Epithelial cell of esophagus (primary cell): ENCODE measurements around the gene CFAP58.

Experiments used
- DNase-seq: peaks from one replicate; pipeline ENCODE4 v3.0.0; 2010; ENCODE audit warnings: low read depth
- H3K4me3 ChIP-seq: 2 replicates; pipeline ENCODE4 v1.5.1; 2011; ENCODE audit warnings: mild to moderate bottlenecking, low read length, control low read depth
- TF ChIP-seq, protein P1 (sequence below): IDR thresholded peaks from 2 replicates; pipeline ENCODE4 v1.5.1; 2011; ENCODE audit warnings: low read depth, mild to moderate bottlenecking, low read length, control low read depth, inconsistent platforms; ENCODE audit not compliant: insufficient read depth; ENCODE audit errors: missing control alignments

Gene CFAP58

DNA sequence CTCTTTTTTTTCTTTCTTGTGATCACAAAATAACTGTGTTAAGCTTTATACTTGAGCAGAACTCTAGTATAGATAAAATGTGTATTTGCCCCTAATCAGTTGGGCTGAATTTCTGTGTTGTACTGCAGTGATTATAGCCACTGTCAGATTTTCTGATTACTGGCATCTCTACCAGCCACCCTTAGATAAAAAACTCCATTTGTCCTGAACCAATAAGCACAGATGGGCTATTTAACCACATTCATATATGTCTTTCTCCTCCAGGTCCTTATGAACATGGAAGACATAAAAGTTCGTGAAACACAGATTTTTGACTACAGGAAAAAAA lies 38.3 kb downstream of the CFAP58 start:
- TF ChIP-seq, protein P1, sequence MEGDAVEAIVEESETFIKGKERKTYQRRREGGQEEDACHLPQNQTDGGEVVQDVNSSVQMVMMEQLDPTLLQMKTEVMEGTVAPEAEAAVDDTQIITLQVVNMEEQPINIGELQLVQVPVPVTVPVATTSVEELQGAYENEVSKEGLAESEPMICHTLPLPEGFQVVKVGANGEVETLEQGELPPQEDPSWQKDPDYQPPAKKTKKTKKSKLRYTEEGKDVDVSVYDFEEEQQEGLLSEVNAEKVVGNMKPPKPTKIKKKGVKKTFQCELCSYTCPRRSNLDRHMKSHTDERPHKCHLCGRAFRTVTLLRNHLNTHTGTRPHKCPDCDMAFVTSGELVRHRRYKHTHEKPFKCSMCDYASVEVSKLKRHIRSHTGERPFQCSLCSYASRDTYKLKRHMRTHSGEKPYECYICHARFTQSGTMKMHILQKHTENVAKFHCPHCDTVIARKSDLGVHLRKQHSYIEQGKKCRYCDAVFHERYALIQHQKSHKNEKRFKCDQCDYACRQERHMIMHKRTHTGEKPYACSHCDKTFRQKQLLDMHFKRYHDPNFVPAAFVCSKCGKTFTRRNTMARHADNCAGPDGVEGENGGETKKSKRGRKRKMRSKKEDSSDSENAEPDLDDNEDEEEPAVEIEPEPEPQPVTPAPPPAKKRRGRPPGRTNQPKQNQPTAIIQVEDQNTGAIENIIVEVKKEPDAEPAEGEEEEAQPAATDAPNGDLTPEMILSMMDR: no peak
- DNase-seq: no peak
- H3K4me3 ChIP-seq: no peak overlapping the region

DNA sequence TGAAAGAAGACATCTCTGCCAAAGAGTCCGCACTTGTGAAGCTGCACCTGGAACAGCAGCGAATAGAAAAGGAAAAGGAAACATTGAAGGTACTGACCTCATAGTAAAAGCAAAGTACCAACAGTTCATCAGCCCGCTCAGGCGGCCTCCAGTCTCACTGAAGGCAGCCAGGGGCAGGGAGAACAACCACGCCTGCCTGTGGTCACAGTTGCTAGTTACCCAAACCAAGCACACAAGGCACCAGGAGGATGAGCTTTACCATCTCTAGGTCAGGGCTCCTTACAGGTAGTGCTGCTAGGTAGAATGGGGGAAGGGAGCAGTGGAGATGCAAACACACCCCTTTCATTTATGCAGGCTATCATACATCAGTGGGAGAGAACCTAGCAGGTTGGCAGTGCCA lies 39.8 kb downstream of the CFAP58 start:
- no peak overlapping the region for H3K4me3 ChIP-seq
- TF ChIP-seq, protein P1: no peak
- no peak for DNase-seq

DNA sequence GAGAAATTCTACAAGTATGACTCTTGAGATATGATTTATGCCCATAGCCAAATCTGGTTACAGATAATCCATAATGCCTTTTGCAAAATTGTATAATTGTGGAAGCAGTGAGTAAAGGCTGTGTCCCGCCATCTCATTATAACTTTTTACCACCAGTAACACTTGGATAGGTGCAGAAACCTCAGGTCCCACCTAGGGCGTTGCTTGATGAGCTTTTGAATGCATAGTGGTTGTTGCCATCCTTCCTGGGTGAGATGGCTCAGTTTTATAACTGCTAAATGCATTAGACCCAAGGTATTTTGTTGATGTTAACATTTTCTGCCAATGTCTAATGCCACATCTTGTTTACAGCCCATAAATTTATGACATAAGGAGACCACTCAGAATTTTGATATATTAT lies 42.9 kb downstream of the CFAP58 start:
- no peak for DNase-seq
- TF ChIP-seq, protein P1: no peak
- no peak overlapping the region for H3K4me3 ChIP-seq

DNA sequence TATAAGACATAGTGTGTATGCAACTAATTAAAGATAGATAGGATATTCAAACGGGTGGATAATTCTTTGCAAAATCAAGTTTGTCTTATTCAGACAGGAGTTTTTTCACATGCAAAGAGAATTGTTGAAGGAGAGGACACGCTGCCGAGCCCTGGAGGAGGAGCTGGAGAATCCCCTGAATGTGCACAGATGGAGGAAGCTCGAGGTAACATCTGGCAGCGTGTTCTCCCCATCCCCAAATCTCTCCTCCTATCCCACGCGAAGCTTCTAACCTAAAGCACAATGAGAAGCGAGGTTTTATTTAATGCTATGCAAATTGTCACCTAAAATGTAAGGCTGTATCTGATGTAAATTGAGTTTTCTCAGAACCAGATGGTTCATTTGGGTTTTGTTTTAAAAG lies 50.0 kb downstream of the CFAP58 start:
- no peak for DNase-seq
- H3K4me3 ChIP-seq: no peak overlapping the region
- TF ChIP-seq, protein P1: no peak

DNA sequence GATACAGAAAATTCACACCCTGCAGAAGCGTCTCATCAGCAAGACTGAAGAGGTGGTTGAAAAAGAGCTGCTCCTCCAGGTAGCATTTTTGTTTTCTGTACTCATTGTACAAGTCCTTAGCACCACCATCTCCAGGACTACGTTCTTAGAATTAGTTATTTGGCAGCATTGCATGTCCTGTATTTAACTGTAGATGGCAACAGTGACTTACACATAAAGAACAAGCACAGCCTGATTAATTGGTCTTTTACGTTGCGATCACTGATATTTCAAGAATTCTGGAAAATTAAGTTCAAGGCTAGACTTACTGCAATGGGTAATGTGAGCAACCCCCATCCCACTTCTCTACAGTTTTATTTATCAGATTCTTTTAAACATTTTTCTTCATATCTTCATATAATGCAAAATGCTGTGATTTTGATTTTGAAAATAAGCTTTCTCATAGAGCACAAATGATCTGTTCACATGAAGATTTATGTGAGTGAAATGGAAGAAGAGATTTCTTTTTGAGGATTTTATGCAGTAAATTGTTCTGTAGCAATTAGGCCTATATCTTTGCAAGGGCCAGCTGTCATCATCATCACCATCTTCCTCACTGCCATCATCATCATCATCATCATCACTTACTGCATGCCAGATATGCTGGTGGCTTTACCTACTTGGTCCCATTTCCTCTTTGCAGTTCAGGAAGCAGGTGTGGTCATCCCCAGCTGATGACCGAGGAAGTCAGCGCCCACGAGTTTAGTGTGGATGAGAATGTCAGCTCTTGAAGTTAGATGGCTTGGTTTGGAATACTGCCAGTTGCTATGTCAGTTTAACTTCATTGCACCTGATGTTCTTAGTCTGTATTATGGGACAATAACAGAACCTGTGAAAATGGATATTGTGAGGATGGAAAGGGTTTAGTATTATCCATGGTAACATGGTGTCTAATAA lies 53.4 kb downstream of the CFAP58 start:
- no peak overlapping the region for H3K4me3 ChIP-seq
- TF ChIP-seq, protein P1: peak; percentile 72
- DNase-seq: peak; percentile 67

DNA sequence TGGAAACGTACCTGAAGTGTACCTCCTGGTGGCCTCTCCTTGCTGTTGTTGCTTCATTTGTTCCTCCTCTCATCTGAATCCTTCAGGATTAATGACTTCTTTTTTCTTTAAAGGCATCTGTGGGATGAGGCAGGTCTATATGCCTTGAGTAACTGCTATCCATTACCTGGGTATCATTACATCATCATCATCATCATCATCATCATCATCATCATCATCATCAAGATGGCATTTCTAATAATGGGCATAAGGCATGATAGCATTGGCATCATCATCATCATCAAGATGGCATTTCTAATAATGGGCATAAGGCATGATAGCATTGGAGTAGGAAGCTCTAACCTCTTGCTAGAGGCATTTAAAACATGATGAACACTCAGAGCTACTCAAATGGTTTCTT lies 59.9 kb downstream of the CFAP58 start:
- H3K4me3 ChIP-seq: no peak overlapping the region
- DNase-seq: no peak
- TF ChIP-seq, protein P1: no peak
